DOHH2 (cell line): Measurements from ENCODE around the gene KNSTRN.

Experiments used
- EZH2phosphoT487 ChIP-seq: fragments of 200-600 bp; sonication (generic); IDR thresholded peaks from 2 replicates; pipeline ENCODE4 v1.6.1; 2017; ENCODE audit warnings: borderline replicate concordance, mild to moderate bottlenecking, antibody characterized with exemption, low read length, moderate library complexity, mixed read lengths
- TF ChIP-seq, protein P1 (sequence below): fragments of 200-600 bp; sonication (generic); IDR thresholded peaks from one replicate; pipeline ENCODE4 v1.5.1; 2014; ENCODE audit warnings: antibody characterized with exemption, mild to moderate bottlenecking, low read depth, low read length; ENCODE audit not compliant: poor library complexity, severe bottlenecking

DNA sequence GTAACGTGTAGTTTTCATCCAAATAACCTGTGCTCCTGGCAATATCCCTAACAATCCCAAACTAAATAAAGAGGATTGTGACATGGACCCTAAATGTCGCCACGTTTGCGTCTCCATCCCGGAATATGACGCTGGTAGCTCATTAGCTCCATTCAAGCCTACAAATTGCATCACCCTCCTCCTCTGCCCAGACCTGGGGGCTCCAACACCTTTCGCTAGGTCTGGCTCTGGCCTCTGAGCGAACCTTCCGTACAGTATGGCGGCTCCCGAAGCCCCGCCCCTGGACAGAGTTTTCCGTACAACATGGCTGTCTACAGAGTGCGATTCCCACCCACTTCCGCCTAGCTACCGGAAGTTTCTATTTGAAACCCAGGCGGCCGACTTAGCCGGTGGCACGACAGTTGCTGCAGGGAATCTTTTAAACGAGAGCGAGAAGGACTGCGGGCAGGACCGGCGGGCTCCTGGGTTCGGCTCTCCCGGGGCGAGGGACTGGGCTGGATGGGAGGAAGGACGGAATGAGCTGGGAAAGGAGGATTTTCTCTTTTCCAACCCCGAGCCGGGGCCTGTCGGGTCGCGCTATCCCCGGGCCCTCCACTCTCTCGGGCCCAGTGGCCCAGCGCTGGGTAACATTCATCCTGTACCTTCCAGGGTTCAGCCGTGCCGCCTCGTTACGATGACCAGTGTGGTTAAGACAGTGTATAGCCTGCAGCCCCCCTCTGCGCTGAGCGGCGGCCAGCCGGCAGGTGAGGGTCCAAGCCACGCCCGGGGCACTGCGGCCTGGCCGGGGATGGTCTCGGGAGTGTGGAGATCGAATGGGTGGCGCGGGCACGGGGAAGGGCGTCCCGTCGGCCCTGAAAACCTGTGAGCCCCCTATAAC is at the start of gene KNSTRN:
- TF ChIP-seq, protein P1, sequence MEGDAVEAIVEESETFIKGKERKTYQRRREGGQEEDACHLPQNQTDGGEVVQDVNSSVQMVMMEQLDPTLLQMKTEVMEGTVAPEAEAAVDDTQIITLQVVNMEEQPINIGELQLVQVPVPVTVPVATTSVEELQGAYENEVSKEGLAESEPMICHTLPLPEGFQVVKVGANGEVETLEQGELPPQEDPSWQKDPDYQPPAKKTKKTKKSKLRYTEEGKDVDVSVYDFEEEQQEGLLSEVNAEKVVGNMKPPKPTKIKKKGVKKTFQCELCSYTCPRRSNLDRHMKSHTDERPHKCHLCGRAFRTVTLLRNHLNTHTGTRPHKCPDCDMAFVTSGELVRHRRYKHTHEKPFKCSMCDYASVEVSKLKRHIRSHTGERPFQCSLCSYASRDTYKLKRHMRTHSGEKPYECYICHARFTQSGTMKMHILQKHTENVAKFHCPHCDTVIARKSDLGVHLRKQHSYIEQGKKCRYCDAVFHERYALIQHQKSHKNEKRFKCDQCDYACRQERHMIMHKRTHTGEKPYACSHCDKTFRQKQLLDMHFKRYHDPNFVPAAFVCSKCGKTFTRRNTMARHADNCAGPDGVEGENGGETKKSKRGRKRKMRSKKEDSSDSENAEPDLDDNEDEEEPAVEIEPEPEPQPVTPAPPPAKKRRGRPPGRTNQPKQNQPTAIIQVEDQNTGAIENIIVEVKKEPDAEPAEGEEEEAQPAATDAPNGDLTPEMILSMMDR = no peak
- no peak for TF ChIP-seq EZH2phosphoT487
